Measurements from ENCODE around the gene CACFD1. TPM values are rescaled to one million over a fixed set of nuclear protein-coding genes. Genes with fewer than 3 reads are reported as not detected.
"Not testable (repeated sequence)": the region's sequence is repeated elsewhere in the genome, so short reads cannot be mapped to it uniquely, and the experiment has no call there.

Gene CACFD1
- total RNA-seq, 4 donors from 2014 or later: 8.6 to 16.3 (median 10.3) TPM

- no peaks in the 10 kb centered on the region for H3K4me1 ChIP-seq
- H3K4me3 ChIP-seq: no peak overlapping the region
- H3K27me3 ChIP-seq: no peaks in the 10 kb centered on the region
- DNase-seq (ENCODE audit: low spot score in 2 of 2): no peak
- TF ChIP-seq POLR2A (IDR thresholded peaks at IDR 0.05) (no peak), CTCF (IDR thresholded peaks at IDR 0.05) (no peak), EP300 (IDR thresholded peaks at IDR 0.05) (no peak)
- peaks cover 0 to 4% (median 0%) of the 10 kb centered on the region in 3 donors for H3K36me3 ChIP-seq
- no peaks in the 10 kb centered on the region for H3K9me3 ChIP-seq
- WGBS, 2 donors: 63 to 71% methylated on average over 13 of the region's 13 CpGs
- H3K27ac ChIP-seq: no peak overlapping the region
These were observed 11.2 kb upstream of the CACFD1 start for GRCh38 chr9:133448487-133448972.

- Histone ChIP-seq H3K27me3 (no peaks in the 10 kb centered on the region), H3K4me3 (no peak overlapping the region), H3K27ac (no peak overlapping the region), H3K4me1 (no peaks in the 10 kb centered on the region), H3K36me3 (peaks cover 0 to 4% (median 0%) of the 10 kb centered on the region in 3 donors), H3K9me3 (no peaks in the 10 kb centered on the region)
- DNase-seq (ENCODE audit: low spot score in 2 of 2): no peak
- WGBS, 2 donors: 97 to 98% methylated on average over 4 to 9 of the region's 12 CpGs
- TF ChIP-seq EP300 (IDR thresholded peaks at IDR 0.05) (no peak), CTCF (IDR thresholded peaks at IDR 0.05) (no peak), POLR2A (IDR thresholded peaks at IDR 0.05) (no peak)
These were observed 10.0 kb upstream of the CACFD1 start for GRCh38 chr9:133449760-133450159.

- not testable (repeated sequence) for H3K27me3 ChIP-seq; H3K4me3 ChIP-seq; DNase-seq (ENCODE audit: low spot score in 2 of 2); H3K9me3 ChIP-seq; H3K27ac ChIP-seq; H3K4me1 ChIP-seq
- 91 to 97% methylated on average over 5 of the region's 5 CpGs for WGBS, 2 donors
- H3K36me3 ChIP-seq: peaks cover 0 to 18% (median 0%) of the 10 kb centered on the region in 3 donors
These were observed 7.9 kb upstream of the CACFD1 start for GRCh38 chr9:133451865-133452264.

GRCh38 chr9:133452562-133452961 is 7.2 kb upstream of the CACFD1 start:
- no peak for DNase-seq (ENCODE audit: low spot score in 2 of 2)
- H3K27me3 ChIP-seq: no peaks in the 10 kb centered on the region
- H3K9me3 ChIP-seq: no peaks in the 10 kb centered on the region
- TF ChIP-seq POLR2A (IDR thresholded peaks at IDR 0.05) (no peak), EP300 (IDR thresholded peaks at IDR 0.05) (no peak), CTCF (IDR thresholded peaks at IDR 0.05) (no peak)
- no peaks in the 10 kb centered on the region for H3K4me1 ChIP-seq
- WGBS, 2 donors: 81 to 84% methylated on average over 7 of the region's 7 CpGs
- no peak overlapping the region for H3K27ac ChIP-seq
- H3K4me3 ChIP-seq: no peak overlapping the region
- H3K36me3 ChIP-seq: peaks cover 0 to 20% (median 0%) of the 10 kb centered on the region in 3 donors

- no peaks in the 10 kb centered on the region for H3K27me3 ChIP-seq
- H3K27ac ChIP-seq: no peak overlapping the region
- no peak overlapping the region for H3K4me3 ChIP-seq
- 72 to 76% methylated on average over 10 to 11 of the region's 11 CpGs for WGBS, 2 donors
- peaks cover 0 to 1% (median 0%) of the 10 kb centered on the region in 4 donors for H3K4me1 ChIP-seq
- H3K36me3 ChIP-seq: peaks cover 0 to 20% (median 0%) of the 10 kb centered on the region in 3 donors
- DNase-seq (ENCODE audit: low spot score in 2 of 2): no peak
- H3K9me3 ChIP-seq: no peaks in the 10 kb centered on the region
- TF ChIP-seq CTCF (IDR thresholded peaks at IDR 0.05) (no peak), EP300 (IDR thresholded peaks at IDR 0.05) (no peak), POLR2A (IDR thresholded peaks at IDR 0.05) (no peak)
These were observed 6.1 kb upstream of the CACFD1 start for GRCh38 chr9:133453651-133454050.

- Histone ChIP-seq H3K9me3 (no peaks in the 10 kb centered on the region), H3K27ac (no peak overlapping the region), H3K4me3 (no peak overlapping the region), H3K36me3 (peaks cover 0 to 20% (median 0%) of the 10 kb centered on the region in 3 donors), H3K27me3 (no peaks in the 10 kb centered on the region), H3K4me1 (peaks cover 0 to 8% (median 2%) of the 10 kb centered on the region in 4 donors)
- 86% methylated on average over 14 to 18 of the region's 19 CpGs for WGBS, 2 donors
- no peak for DNase-seq (ENCODE audit: low spot score in 2 of 2)
- no peak for TF ChIP-seq POLR2A (IDR thresholded peaks at IDR 0.05)
- TF ChIP-seq EP300 (IDR thresholded peaks at IDR 0.05): no peak
- TF ChIP-seq CTCF (IDR thresholded peaks at IDR 0.05): no peak
These were observed 5.5 kb upstream of the CACFD1 start for GRCh38 chr9:133454325-133454724.

Data from tibial nerve (tissue), 4 donors.